A673 (cell line): Measurements from ENCODE around the gene LONRF3. TPM values are rescaled to one million over a fixed set of nuclear protein-coding genes. Genes with fewer than 3 reads are reported as not detected.

ENCODE experiments used
- BruUV-seq: library from RNA; stranded (reverse); fragments of 400-500 nt; replicated peaks from 2 replicates; lab custom pipeline; 2021; lab: Mats Ljungman, UMichigan
- CTCF ChIA-PET: fragments of 300-600 bp; sonication (Branson Sonifier 250); formaldehyde crosslinking; loops from one replicate; lab custom pipeline; 2022; ENCODE audit warnings: antibody characterized with exemption; lab: Charles Lee
- POLR2A ChIA-PET: fragments of 300-600 bp; sonication (Branson Sonifier 250); formaldehyde crosslinking; loops from one replicate; lab custom pipeline; 2022; ENCODE audit warnings: antibody characterized with exemption; ENCODE audit not compliant: low non-redundant PET; lab: Charles Lee
- DNase-seq: peaks from one replicate; pipeline ENCODE4 v3.0.0-alpha.2; 2015; ENCODE audit warnings: low spot score
- H3K27ac ChIP-seq: fragments of 200-600 bp; sonication (generic); 2 replicates; pipeline ENCODE4 v1.5.1; 2016; ENCODE audit warnings: mixed run types, low read depth, mild to moderate bottlenecking, mixed read lengths, antibody characterized with exemption, low read length; ENCODE audit not compliant: poor library complexity, severe bottlenecking
- H3K27me3 ChIP-seq: fragments of 200-600 bp; sonication (generic); replicated peaks from 2 replicates; pipeline ENCODE4 v1.6.1; 2017; ENCODE audit warnings: mixed run types, low read depth, mild to moderate bottlenecking, mixed read lengths, antibody characterized with exemption, low read length; ENCODE audit not compliant: insufficient read depth, poor library complexity
- H3K36me3 ChIP-seq: fragments of 200-600 bp; sonication (generic); 2 replicates; pipeline ENCODE4 v1.6.1; 2016; ENCODE audit warnings: mixed run types, mild to moderate bottlenecking, mixed read lengths, antibody characterized with exemption, low read length; ENCODE audit not compliant: insufficient read depth, poor library complexity, severe bottlenecking
- H3K4me1 ChIP-seq: fragments of 200-600 bp; sonication (generic); 2 replicates; pipeline ENCODE4 v1.6.1; 2017; ENCODE audit warnings: mixed run types, mild to moderate bottlenecking, mixed read lengths, antibody characterized with exemption, low read length; ENCODE audit not compliant: insufficient read depth, poor library complexity, severe bottlenecking
- H3K4me3 ChIP-seq: fragments of 200-600 bp; sonication (generic); 2 replicates; pipeline ENCODE4 v1.5.1; 2016; ENCODE audit warnings: low read depth, mixed run types, mild to moderate bottlenecking, mixed read lengths, low read length; ENCODE audit not compliant: poor library complexity, severe bottlenecking
- H3K9me3 ChIP-seq: fragments of 200-600 bp; sonication (generic); 2 replicates; pipeline ENCODE4 v1.6.1; 2016; ENCODE audit warnings: mixed run types, low read depth, mild to moderate bottlenecking, mixed read lengths, antibody characterized with exemption, low read length; ENCODE audit not compliant: poor library complexity, severe bottlenecking
- EZH2 ChIP-seq: fragments of 200-600 bp; sonication (generic); IDR thresholded peaks from 2 replicates; pipeline ENCODE4 v1.6.1; 2017; ENCODE audit warnings: borderline replicate concordance, low read depth, mild to moderate bottlenecking, mixed read lengths, antibody characterized with exemption, low read length; ENCODE audit not compliant: poor library complexity, severe bottlenecking
- intact Hi-C: fragments of 100-400 bp; cut with micrococcal nuclease; formaldehyde crosslinking; loops from one replicate; pipeline ENCODE4 v1.10.0; 2022; ENCODE audit not compliant: unreplicated experiment
- total RNA-seq: library from RNA; stranded (reverse); gene quantifications from 2 replicates; pipeline ENCODE4 v1.2.3, GENCODE V29; 2021
- TF ChIP-seq, protein P1 (sequence below): fragments of 300-800, 200-600 bp; sonication (generic); conservative IDR thresholded peaks from 2 replicates; pipeline ENCODE4 v1.5.1; 2017; ENCODE audit warnings: low read depth, mild to moderate bottlenecking, antibody characterized with exemption, low read length, moderate library complexity, mixed read lengths

Gene LONRF3
- total RNA-seq, 1 experiment from 2014 or later = 0.11 TPM

DNA sequence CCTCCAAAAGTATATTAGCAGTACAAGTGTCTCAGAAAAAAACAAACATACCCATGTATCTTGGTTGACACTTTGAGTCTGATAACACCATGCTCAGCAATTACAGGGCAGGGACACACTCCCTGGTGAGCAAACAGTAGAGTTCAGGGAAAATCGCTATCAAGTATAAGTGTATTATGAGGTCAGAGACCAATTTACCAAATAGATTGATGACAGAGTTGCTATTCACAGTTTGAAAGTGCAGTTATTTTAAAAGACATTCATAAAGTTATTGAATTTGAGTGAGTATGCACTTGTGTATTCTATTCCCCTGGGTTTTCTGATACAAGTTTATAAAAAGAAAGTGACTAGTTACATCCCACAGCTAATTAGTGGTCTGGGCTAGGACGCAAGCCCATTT, 10.2 kb upstream of the LONRF3 start:
- H3K27ac ChIP-seq = no peak overlapping the region
- no peak overlapping the region for H3K4me3 ChIP-seq
- H3K36me3 ChIP-seq = no peaks in the 10 kb centered on the region
- peaks cover 3% of the 10 kb centered on the region for H3K27me3 ChIP-seq
- H3K9me3 ChIP-seq = no peaks in the 10 kb centered on the region
- POLR2A ChIA-PET = no interaction called here
- no peaks in the 10 kb centered on the region for H3K4me1 ChIP-seq
- DNase-seq = no peak
- no TSS peak for BruUV-seq
- TF ChIP-seq, protein P1, sequence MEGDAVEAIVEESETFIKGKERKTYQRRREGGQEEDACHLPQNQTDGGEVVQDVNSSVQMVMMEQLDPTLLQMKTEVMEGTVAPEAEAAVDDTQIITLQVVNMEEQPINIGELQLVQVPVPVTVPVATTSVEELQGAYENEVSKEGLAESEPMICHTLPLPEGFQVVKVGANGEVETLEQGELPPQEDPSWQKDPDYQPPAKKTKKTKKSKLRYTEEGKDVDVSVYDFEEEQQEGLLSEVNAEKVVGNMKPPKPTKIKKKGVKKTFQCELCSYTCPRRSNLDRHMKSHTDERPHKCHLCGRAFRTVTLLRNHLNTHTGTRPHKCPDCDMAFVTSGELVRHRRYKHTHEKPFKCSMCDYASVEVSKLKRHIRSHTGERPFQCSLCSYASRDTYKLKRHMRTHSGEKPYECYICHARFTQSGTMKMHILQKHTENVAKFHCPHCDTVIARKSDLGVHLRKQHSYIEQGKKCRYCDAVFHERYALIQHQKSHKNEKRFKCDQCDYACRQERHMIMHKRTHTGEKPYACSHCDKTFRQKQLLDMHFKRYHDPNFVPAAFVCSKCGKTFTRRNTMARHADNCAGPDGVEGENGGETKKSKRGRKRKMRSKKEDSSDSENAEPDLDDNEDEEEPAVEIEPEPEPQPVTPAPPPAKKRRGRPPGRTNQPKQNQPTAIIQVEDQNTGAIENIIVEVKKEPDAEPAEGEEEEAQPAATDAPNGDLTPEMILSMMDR = no peak
- intact Hi-C loops = no loop called here
- CTCF ChIA-PET = no interaction called here

- TF ChIP-seq EZH2 = no peak
- TF ChIP-seq, protein P1 = no peak
- H3K4me3 ChIP-seq = no peak overlapping the region
- intact Hi-C loops = no loop called here
- no peaks in the 10 kb centered on the region for H3K9me3 ChIP-seq
- H3K4me1 ChIP-seq = no peaks in the 10 kb centered on the region
- no TSS peak for BruUV-seq
- ChIA-PET CTCF (no interaction called here), POLR2A (no interaction called here)
- DNase-seq = no peak
- no peaks in the 10 kb centered on the region for H3K36me3 ChIP-seq
- H3K27ac ChIP-seq = no peak overlapping the region
- H3K27me3 ChIP-seq = peaks cover 8% of the 10 kb centered on the region
Measured at GRCh38 chrX:118965395-118965794, 9.0 kb upstream of the LONRF3 start.

GRCh38 chrX:118968031-118968430, 6.4 kb upstream of the LONRF3 start:
- no peak for DNase-seq
- POLR2A ChIA-PET = no interaction called here
- no TSS peak for BruUV-seq
- no peak overlapping the region for H3K27ac ChIP-seq
- no peak overlapping the region for H3K4me3 ChIP-seq
- CTCF ChIA-PET = no interaction called here
- peaks cover 32% of the 10 kb centered on the region for H3K27me3 ChIP-seq
- H3K4me1 ChIP-seq = no peaks in the 10 kb centered on the region
- H3K9me3 ChIP-seq = no peaks in the 10 kb centered on the region
- TF ChIP-seq EZH2 = no peak
- TF ChIP-seq, protein P1 = no peak
- no peaks in the 10 kb centered on the region for H3K36me3 ChIP-seq
- intact Hi-C loops = no loop called here
